ENCODE data around the gene COL9A1. TPM values are rescaled to one million over a fixed set of nuclear protein-coding genes. Genes with fewer than 3 reads are reported as not detected.

COL9A1 gene
- total RNA-seq, 1 donor from 2014 or later = not detected

DNA sequence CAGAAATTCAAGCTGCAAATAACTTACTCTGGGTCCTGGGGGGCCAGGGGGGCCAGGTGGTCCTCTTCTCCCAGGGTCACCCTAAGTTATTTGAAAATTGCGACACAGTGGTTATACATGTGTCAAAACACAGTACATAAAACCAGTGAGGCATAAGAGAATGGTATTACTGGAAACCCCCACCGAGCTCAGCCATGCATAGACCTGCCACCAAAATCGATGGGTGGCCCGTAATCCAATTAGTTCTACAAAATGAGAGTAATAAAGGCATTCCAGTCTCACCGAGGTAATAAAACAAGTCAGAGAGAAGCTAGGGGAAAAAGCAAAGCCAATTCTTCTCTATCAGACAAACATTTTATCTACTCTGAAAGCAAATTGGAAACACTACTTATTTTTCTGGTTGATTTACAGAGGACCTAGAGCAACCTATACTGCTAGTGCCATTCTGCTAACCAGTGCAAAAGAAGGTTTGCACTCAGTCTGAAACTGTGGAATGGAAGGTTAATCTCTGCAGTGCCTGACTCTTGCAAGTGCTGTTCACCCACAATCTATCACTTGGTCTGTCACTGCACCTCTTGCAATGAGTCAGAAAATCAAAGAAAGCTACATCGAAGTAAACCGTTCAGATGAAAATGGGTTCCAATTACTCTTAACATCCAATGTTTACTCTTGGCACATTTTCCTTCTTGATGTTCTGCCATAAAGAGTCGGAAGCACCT is 32.4 kb downstream of the COL9A1 start:
- intact Hi-C loops (cut with DNase I) = no loop called here
- DNase-seq (no peak), ATAC-seq (no peak)
- TF ChIP-seq CTCF (IDR thresholded peaks at IDR 0.05) = no peak
- Histone ChIP-seq H3K4me3 (no peak overlapping the region), H3K9me3 (no peaks in the 10 kb centered on the region), H3K27ac (no peak overlapping the region), H3K4me1 (no peaks in the 10 kb centered on the region), H3K36me3 (no peaks in the 10 kb centered on the region), H3K27me3 (ENCODE audit: low read depth) (no peaks in the 10 kb centered on the region)

GRCh38 chr6:70266142-70266541 is 36.7 kb downstream of the COL9A1 start:
- DNase-seq (no peak), ATAC-seq (no peak)
- intact Hi-C loops (cut with DNase I) = no loop called here
- no peak for TF ChIP-seq CTCF (IDR thresholded peaks at IDR 0.05)
- Histone ChIP-seq H3K9me3 (no peaks in the 10 kb centered on the region), H3K4me1 (no peaks in the 10 kb centered on the region), H3K36me3 (no peaks in the 10 kb centered on the region), H3K27ac (no peak overlapping the region), H3K4me3 (no peak overlapping the region), H3K27me3 (ENCODE audit: low read depth) (no peaks in the 10 kb centered on the region)

DNA sequence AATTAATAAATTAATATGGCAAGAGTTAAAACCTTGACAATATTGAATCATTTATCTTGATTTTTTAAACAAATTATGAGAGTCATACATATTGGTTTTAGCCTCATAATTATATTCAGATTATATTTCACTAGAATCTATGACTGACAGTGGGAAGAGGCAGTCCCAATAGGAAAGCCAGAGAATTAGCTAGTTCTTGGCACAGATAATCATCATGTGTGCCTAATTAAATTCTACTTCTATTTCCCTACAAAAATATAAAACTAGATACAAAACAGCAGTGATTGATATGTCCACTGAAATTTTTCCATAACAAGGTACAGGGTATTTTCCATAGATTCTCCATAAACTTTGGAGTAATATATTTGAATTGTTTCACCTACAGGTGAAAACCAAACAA is 38.6 kb downstream of the COL9A1 start:
- Histone ChIP-seq H3K27me3 (ENCODE audit: low read depth) (no peaks in the 10 kb centered on the region), H3K4me3 (no peak overlapping the region), H3K27ac (no peak overlapping the region), H3K4me1 (no peaks in the 10 kb centered on the region), H3K9me3 (no peaks in the 10 kb centered on the region), H3K36me3 (no peaks in the 10 kb centered on the region)
- no peak for ATAC-seq
- no peak for TF ChIP-seq CTCF (IDR thresholded peaks at IDR 0.05)
- no peak for DNase-seq
- intact Hi-C loops (cut with DNase I) = no loop called here

- no peak for ATAC-seq
- H3K27ac ChIP-seq = no peak overlapping the region
- no peaks in the 10 kb centered on the region for H3K36me3 ChIP-seq
- no peaks in the 10 kb centered on the region for H3K9me3 ChIP-seq
- no peak overlapping the region for H3K4me3 ChIP-seq
- H3K4me1 ChIP-seq = no peaks in the 10 kb centered on the region
- no peak for TF ChIP-seq CTCF (IDR thresholded peaks at IDR 0.05)
- intact Hi-C loops (cut with DNase I) = no loop called here
- DNase-seq = no peak
- H3K27me3 ChIP-seq (ENCODE audit: low read depth) = no peaks in the 10 kb centered on the region
Measured at GRCh38 chr6:70258483-70258882, 44.4 kb downstream of the COL9A1 start.

- H3K27ac ChIP-seq = no peak overlapping the region
- no peak for TF ChIP-seq CTCF (IDR thresholded peaks at IDR 0.05)
- H3K27me3 ChIP-seq (ENCODE audit: low read depth) = no peaks in the 10 kb centered on the region
- no peaks in the 10 kb centered on the region for H3K36me3 ChIP-seq
- no peak for ATAC-seq
- no peaks in the 10 kb centered on the region for H3K9me3 ChIP-seq
- H3K4me3 ChIP-seq = no peak overlapping the region
- intact Hi-C loops (cut with DNase I) = no loop called here
- no peak for DNase-seq
- H3K4me1 ChIP-seq = no peaks in the 10 kb centered on the region
Measured at GRCh38 chr6:70257768-70258273, 45.1 kb downstream of the COL9A1 start.

Data from lower lobe of right lung (tissue), 2 donors.